H1 (cell line): ENCODE results near the gene EML1. TPM values are rescaled to one million over a fixed set of nuclear protein-coding genes. Genes with fewer than 3 reads are reported as not detected.

Experiments
- ASH2L ChIP-seq: fragments of 200-600, 300-600 bp; sonication (generic); IDR thresholded peaks from one replicate; pipeline ENCODE4 v1.7.1; 2017; ENCODE audit warnings: low read length
- ATF2 ChIP-seq: IDR thresholded peaks from 2 replicates; pipeline ENCODE4 v1.6.1; 2012; ENCODE audit warnings: low read length, inconsistent platforms
- JUND ChIP-seq: IDR thresholded peaks from 2 replicates; pipeline ENCODE4 v1.6.1; 2011; ENCODE audit warnings: mild to moderate bottlenecking, improper control_type of control experiment, low read length
- KDM4A ChIP-seq: IDR thresholded peaks from one replicate; pipeline ENCODE4 v1.7.1; 2012; ENCODE audit warnings: low read depth, mild to moderate bottlenecking, moderate library complexity, low read length, inconsistent platforms; ENCODE audit not compliant: severe bottlenecking
- MAFK ChIP-seq: IDR thresholded peaks from 2 replicates; pipeline ENCODE4 v1.6.1; 2012; ENCODE audit warnings: low read depth, mild to moderate bottlenecking, improper control_type of control experiment, low read length
- NRF1 ChIP-seq: IDR thresholded peaks from 2 replicates; pipeline ENCODE4 v1.6.1; 2011; ENCODE audit warnings: mild to moderate bottlenecking, low read depth, low read length, improper control_type of control experiment
- PHF8 ChIP-seq: fragments of 200-600 bp; sonication (generic); conservative IDR thresholded peaks from 2 replicates; pipeline ENCODE4 v1.7.1; 2012; ENCODE audit warnings: low read depth, mild to moderate bottlenecking, inconsistent platforms, low read length, moderate library complexity
- USF2 ChIP-seq: IDR thresholded peaks from 2 replicates; pipeline ENCODE4 v1.6.1; 2011; ENCODE audit warnings: low read length, improper control_type of control experiment
- polyA plus RNA-seq, 7 experiments: library from polyadenylated mRNA; depleted of rRNA in 3 of 7; stranded (reverse) in 5 of 7; unstranded in 2 of 7; fragments of >200 nt in 5 of 7; fragments of 200-250 nt in 2 of 7; gene quantifications; 1 replicate in 5 of 7; 2 replicates in 1 of 7; 4 replicates in 1 of 7; pipeline versions ENCODE4 v1.2.1 to v1.2.3, GENCODE V29; 2011 to 2013; ENCODE audit warnings: missing spikeins in 2 of 7, mixed read lengths in 2 of 7
- total RNA-seq: library from RNA; stranded (reverse); fragmentation: NEBNext Ultra II Directional; extraction: Animal tissue kit (Norgen Biotek cat#: 25700); gene quantifications from 2 replicates; pipeline ENCODE4 v1.2.1, GENCODE V29; 2021

EML1 gene
- total and polyA plus RNA-seq, 2 of the 8 experiments (the other 6 are each of a cell fraction or from before 2014, with no cell fraction given) = 11.1 to 24.7 TPM

GRCh38 chr14:99831303-99831702 is 38.1 kb downstream of the EML1 start (continued):
- TF ChIP-seq ATF2 (no peak), NRF1 (no peak), MAFK (no peak), USF2 (no peak), PHF8 (no peak), KDM4A (no peak), ASH2L (no peak), JUND (no peak)
